WTC11 (cell line): ENCODE data around the gene SNTA1. TPM values are rescaled to one million over a fixed set of nuclear protein-coding genes. Genes with fewer than 3 reads are reported as not detected.

Source experiments
- ATAC-seq: fragments of 200-7000 bp; cut with Tn5 transposase; 2 replicates; pipeline ENCODE4 v1.10.0; 2021; ENCODE audit warnings: mild to moderate bottlenecking, moderate library complexity
- CTCF ChIA-PET: fragments of 300-600 bp; sonication (Branson Sonifier 250); formaldehyde crosslinking; loops from one replicate; lab custom pipeline; 2021; ENCODE audit warnings: antibody characterized with exemption; lab: Charles Lee
- POLR2A ChIA-PET: fragments of 350-600 bp; sonication (Branson Sonifier 250); formaldehyde crosslinking; loops from one replicate; lab custom pipeline; 2021; ENCODE audit warnings: antibody characterized with exemption; lab: Charles Lee
- DNase-seq: peaks from one replicate; pipeline ENCODE4 v3.0.0; 2021; ENCODE audit warnings: low spot score
- H3K27ac Mint-ChIP-seq: 2 replicates; pipeline ENCODE4 v1.8.0; 2021; ENCODE audit warnings: mixed read lengths
- H3K27me3 Mint-ChIP-seq: 2 replicates; pipeline ENCODE4 v1.8.0; 2021; ENCODE audit warnings: low read depth, mild to moderate bottlenecking, moderate library complexity, mixed read lengths
- H3K36me3 Mint-ChIP-seq: 2 replicates; pipeline ENCODE4 v1.8.0; 2021; ENCODE audit warnings: mixed read lengths
- H3K4me1 Mint-ChIP-seq: 2 replicates; pipeline ENCODE4 v1.8.0; 2022; ENCODE audit warnings: mixed read lengths
- H3K4me3 Mint-ChIP-seq: 2 replicates; pipeline ENCODE4 v1.8.0; 2021; ENCODE audit warnings: mild to moderate bottlenecking, moderate library complexity, mixed read lengths
- H3K9me3 Mint-ChIP-seq: 2 replicates; pipeline ENCODE4 v1.8.0; 2021; ENCODE audit warnings: mixed read lengths
- ETV6 ChIP-seq: sonication (generic); formaldehyde crosslinking; IDR thresholded peaks from 2 replicates; pipeline ENCODE4 v1.8.1; 2022; ENCODE audit warnings: mild to moderate bottlenecking, missing genetic modification reagents
- HMGA2 ChIP-seq: fragments of 250-450 bp; sonication (Bioruptor Pico); IDR thresholded peaks from 2 replicates; pipeline ENCODE4 v1.4.0; 2021; ENCODE audit warnings: mild to moderate bottlenecking, moderate library complexity
- IRF2 ChIP-seq: sonication (generic); formaldehyde crosslinking; IDR thresholded peaks from 2 replicates; pipeline ENCODE4 v1.8.0; 2022; ENCODE audit warnings: low read depth, missing genetic modification reagents, borderline replicate concordance
- MYBL2 ChIP-seq: sonication (generic); formaldehyde crosslinking; IDR thresholded peaks from 2 replicates; pipeline ENCODE4 v1.8.1; 2023; ENCODE audit warnings: mild to moderate bottlenecking, moderate library complexity, missing genetic modification reagents
- NFE2L1 ChIP-seq: sonication (generic); formaldehyde crosslinking; IDR thresholded peaks from 2 replicates; pipeline ENCODE4 v1.8.1; 2023; ENCODE audit warnings: missing genetic modification reagents
- OVOL2 ChIP-seq: fragments of 250-450 bp; sonication (Bioruptor Pico); IDR thresholded peaks from 2 replicates; pipeline ENCODE4 v1.9.0; 2021; ENCODE audit warnings: mild to moderate bottlenecking, borderline replicate concordance
- PRRX2 ChIP-seq: fragments of 250-450 bp; sonication (Bioruptor Pico); IDR thresholded peaks from 2 replicates; pipeline ENCODE4 v1.8.0; 2021; ENCODE audit warnings: mild to moderate bottlenecking
- RELA ChIP-seq: sonication (generic); formaldehyde crosslinking; IDR thresholded peaks from 2 replicates; pipeline ENCODE4 v1.8.1; 2022; ENCODE audit warnings: missing genetic modification reagents, mild to moderate bottlenecking, borderline replicate concordance
- RORB ChIP-seq: fragments of 250-450 bp; sonication (Bioruptor Pico); IDR thresholded peaks from 2 replicates; pipeline ENCODE4 v1.9.0; 2021; ENCODE audit warnings: mild to moderate bottlenecking
- SMAD3 ChIP-seq: sonication (generic); formaldehyde crosslinking; IDR thresholded peaks from 2 replicates; pipeline ENCODE4 v1.8.0; 2022; ENCODE audit warnings: missing genetic modification reagents, mild to moderate bottlenecking, borderline replicate concordance
- SOX15 ChIP-seq: fragments of 250-450 bp; sonication (Bioruptor Pico); IDR thresholded peaks from 2 replicates; pipeline ENCODE4 v1.9.0; 2021; ENCODE audit warnings: mild to moderate bottlenecking
- SP1 ChIP-seq: sonication (generic); formaldehyde crosslinking; conservative IDR thresholded peaks from 2 replicates; pipeline ENCODE4 v1.8.1; 2022; ENCODE audit warnings: missing genetic modification reagents
- TEAD1 ChIP-seq: sonication (generic); formaldehyde crosslinking; IDR thresholded peaks from 2 replicates; pipeline ENCODE4 v1.8.0; 2022; ENCODE audit warnings: mild to moderate bottlenecking, missing genetic modification reagents
- TEAD4 ChIP-seq: sonication (generic); formaldehyde crosslinking; IDR thresholded peaks from 2 replicates; pipeline ENCODE4 v1.8.0; 2022; ENCODE audit warnings: mild to moderate bottlenecking, missing genetic modification reagents
- USF1 ChIP-seq: sonication (generic); formaldehyde crosslinking; IDR thresholded peaks from 2 replicates; pipeline ENCODE4 v1.8.0; 2022; ENCODE audit warnings: mild to moderate bottlenecking, missing genetic modification reagents
- ZNF121 ChIP-seq: sonication (generic); formaldehyde crosslinking; IDR thresholded peaks from 2 replicates; pipeline ENCODE4 v1.8.0; 2023; ENCODE audit warnings: missing genetic modification reagents
- ZNF138 ChIP-seq: sonication (generic); formaldehyde crosslinking; conservative IDR thresholded peaks from 2 replicates; pipeline ENCODE4 v1.8.1; 2022; ENCODE audit warnings: mild to moderate bottlenecking, moderate library complexity, missing genetic modification reagents
- ZNF317 ChIP-seq: sonication (generic); formaldehyde crosslinking; IDR thresholded peaks from 2 replicates; pipeline ENCODE4 v1.8.1; 2023; ENCODE audit warnings: low read depth, mild to moderate bottlenecking, moderate library complexity, missing genetic modification reagents, borderline replicate concordance
- ZNF396 ChIP-seq: fragments of 250-450 bp; sonication (Bioruptor Pico); IDR thresholded peaks from 2 replicates; pipeline ENCODE4 v1.8.0; 2021; ENCODE audit warnings: mild to moderate bottlenecking, moderate library complexity, borderline replicate concordance
- ZNF425 ChIP-seq: fragments of 250-450 bp; sonication (Bioruptor Pico); conservative IDR thresholded peaks from 2 replicates; pipeline ENCODE4 v1.9.0; 2021; ENCODE audit warnings: mild to moderate bottlenecking
- total RNA-seq: library from RNA; stranded (reverse); gene quantifications from 3 replicates; pipeline ENCODE4 v1.2.3, GENCODE V29; 2021
- TF ChIP-seq, protein P1 (sequence below): sonication (generic); formaldehyde crosslinking; IDR thresholded peaks from 2 replicates; pipeline ENCODE4 v1.8.1; 2022; ENCODE audit warnings: mild to moderate bottlenecking, moderate library complexity, missing genetic modification reagents
- TF ChIP-seq, protein P2 (sequence below): sonication (generic); formaldehyde crosslinking; IDR thresholded peaks from 2 replicates; pipeline ENCODE4 v1.8.0; 2022; ENCODE audit warnings: mild to moderate bottlenecking, missing genetic modification reagents

The SNTA1 gene
- total RNA-seq, 1 experiment from 2014 or later = 5.3 TPM

DNA sequence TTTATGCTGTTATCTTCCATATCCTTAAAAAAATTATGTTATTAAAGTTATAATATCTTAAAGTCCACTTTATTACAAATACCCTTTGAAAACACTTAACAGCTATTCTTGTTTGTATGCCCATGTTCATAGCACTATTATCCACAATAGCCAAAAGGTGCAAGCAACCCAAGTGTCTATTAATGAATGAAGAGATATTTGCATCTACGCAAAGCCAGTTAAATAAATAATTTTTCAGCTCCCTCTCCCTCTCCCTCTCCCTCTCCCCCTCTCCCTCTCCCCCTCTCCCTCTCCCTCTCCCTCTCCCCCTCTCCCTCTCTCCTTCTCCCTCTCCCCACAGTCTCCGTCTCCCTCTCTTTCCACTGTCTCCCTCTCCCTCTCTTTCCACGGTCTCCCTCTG, 55.3 kb downstream of the SNTA1 start:
- ChIA-PET POLR2A (interaction anchor here (0.6 kb wide), 1 partner anchor 42 kb away, joined by 5 read pairs; no protein-coding TSS in a partner anchor), CTCF (no interaction called here)

DNA sequence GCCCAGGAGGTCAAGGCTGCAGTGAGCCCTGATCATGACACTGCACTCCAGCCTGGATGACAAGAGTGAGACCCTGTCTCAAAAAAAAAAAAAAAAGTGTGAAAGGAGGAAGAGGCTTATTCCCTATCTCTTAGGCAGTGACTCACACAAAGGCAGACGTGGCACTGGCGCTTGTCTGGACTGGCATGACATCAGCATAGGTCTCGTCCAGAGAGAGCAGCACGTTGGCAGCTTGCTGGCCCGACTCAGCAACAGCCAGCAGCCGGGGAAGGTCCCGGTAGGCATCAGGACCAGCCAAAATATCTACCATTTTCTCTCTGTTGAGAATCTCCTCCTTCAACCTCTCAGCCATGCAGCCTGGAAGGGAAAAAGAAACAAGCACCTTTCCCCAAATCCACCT, 56.4 kb downstream of the SNTA1 start:
- POLR2A ChIA-PET = no interaction called here
- H3K27ac Mint-ChIP-seq = no peak overlapping the region
- TF ChIP-seq IRF2 (CRISPR knock-in tag) = no peak
- TF ChIP-seq SP1 (CRISPR knock-in tag) = no peak
- no peak for TF ChIP-seq USF1 (CRISPR knock-in tag)
- no peak for TF ChIP-seq ETV6 (CRISPR knock-in tag)
- TF ChIP-seq SOX15 (CRISPR knock-in tag) = no peak
- no peak for TF ChIP-seq TEAD1 (CRISPR knock-in tag)
- no peak for TF ChIP-seq OVOL2
- TF ChIP-seq, protein P1, sequence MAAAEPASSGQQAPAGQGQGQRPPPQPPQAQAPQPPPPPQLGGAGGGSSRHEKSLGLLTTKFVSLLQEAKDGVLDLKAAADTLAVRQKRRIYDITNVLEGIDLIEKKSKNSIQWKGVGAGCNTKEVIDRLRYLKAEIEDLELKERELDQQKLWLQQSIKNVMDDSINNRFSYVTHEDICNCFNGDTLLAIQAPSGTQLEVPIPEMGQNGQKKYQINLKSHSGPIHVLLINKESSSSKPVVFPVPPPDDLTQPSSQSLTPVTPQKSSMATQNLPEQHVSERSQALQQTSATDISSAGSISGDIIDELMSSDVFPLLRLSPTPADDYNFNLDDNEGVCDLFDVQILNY (CRISPR knock-in tag) = no peak
- no peak for TF ChIP-seq ZNF138
- no peak for TF ChIP-seq RORB (CRISPR knock-in tag)
- no peak overlapping the region for H3K4me3 Mint-ChIP-seq
- H3K4me1 Mint-ChIP-seq = no peaks in the 10 kb centered on the region
- peaks cover 5% of the 10 kb centered on the region; the same call in 1 of the 2 replicates for H3K9me3 Mint-ChIP-seq
- no peak for ATAC-seq
- peaks cover 53% of the 10 kb centered on the region for H3K36me3 Mint-ChIP-seq
- H3K27me3 Mint-ChIP-seq = no peaks in the 10 kb centered on the region
- DNase-seq = no peak
- CTCF ChIA-PET = no interaction called here

More for the DNA sequence above, 55.3 kb downstream of the SNTA1 start:
- TF ChIP-seq SMAD3 (CRISPR knock-in tag) (no peak), MYBL2 (CRISPR knock-in tag) (no peak), NFE2L1 (no peak), ZNF396 (CRISPR knock-in tag) (no peak), RELA (no peak), TEAD4 (CRISPR knock-in tag) (no peak), PRRX2 (CRISPR knock-in tag) (no peak), ZNF317 (no peak), RORB (CRISPR knock-in tag) (no peak), HMGA2 (CRISPR knock-in tag) (no peak), ZNF121 (no peak), ZNF425 (CRISPR knock-in tag) (no peak)
- TF ChIP-seq, protein P2, sequence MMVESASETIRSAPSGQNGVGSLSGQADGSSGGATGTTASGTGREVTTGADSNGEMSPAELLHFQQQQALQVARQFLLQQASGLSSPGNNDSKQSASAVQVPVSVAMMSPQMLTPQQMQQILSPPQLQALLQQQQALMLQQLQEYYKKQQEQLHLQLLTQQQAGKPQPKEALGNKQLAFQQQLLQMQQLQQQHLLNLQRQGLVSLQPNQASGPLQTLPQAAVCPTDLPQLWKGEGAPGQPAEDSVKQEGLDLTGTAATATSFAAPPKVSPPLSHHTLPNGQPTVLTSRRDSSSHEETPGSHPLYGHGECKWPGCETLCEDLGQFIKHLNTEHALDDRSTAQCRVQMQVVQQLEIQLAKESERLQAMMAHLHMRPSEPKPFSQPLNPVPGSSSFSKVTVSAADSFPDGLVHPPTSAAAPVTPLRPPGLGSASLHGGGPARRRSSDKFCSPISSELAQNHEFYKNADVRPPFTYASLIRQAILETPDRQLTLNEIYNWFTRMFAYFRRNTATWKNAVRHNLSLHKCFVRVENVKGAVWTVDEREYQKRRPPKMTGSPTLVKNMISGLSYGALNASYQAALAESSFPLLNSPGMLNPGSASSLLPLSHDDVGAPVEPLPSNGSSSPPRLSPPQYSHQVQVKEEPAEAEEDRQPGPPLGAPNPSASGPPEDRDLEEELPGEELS (CRISPR knock-in tag) = no peak
- no peak for ATAC-seq
- Mint-ChIP-seq H3K4me1 (no peaks in the 10 kb centered on the region), H3K27me3 (no peaks in the 10 kb centered on the region), H3K4me3 (no peak overlapping the region), H3K9me3 (peaks cover 5% of the 10 kb centered on the region; the same call in 1 of the 2 replicates), H3K27ac (no peak overlapping the region), H3K36me3 (peaks cover 62% of the 10 kb centered on the region)
- DNase-seq = no peak
